ENCODE data around the gene OSTC.

The OSTC gene

DNA sequence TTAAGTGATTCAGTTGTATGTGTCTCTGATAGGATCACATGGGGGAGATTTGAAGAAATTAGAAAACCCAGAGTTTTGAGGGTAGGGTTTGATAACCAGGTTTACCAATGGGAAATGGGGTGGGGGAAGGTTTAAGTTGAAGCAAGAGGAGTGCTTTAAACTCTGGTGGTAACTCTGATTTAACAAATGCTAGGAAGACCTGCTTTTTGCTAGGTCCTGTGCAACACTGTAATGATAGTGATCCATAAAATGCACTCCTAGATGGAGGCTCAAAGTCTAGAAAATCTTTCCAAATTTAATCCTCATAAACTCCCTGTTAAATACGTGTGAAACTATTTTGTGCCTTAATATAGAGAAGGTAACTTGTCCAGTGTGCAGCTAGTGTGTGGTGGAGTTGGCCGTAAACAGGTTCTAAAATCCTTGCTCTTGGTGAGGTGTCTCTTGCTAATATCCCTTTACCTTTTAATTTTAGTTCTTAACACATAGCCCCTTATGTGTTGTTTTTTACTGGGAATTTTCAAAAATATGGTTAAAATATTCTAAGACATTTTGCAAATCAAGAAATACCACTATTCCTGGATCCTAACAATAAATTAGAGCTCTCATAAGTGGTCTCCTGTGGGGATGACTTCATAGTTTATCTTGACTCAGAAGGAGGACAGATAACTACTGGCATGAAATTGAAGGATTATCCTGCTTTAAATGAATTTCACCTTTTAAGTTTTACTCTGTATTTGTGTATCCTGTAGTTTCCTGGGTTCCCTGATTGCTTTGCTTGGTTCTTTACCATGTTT lies 25.9 kb upstream of the OSTC start:
- Mint-ChIP-seq H3K36me3 (ENCODE audit: low read depth) (peaks cover 60% of the 10 kb centered on the region), H3K4me1 (ENCODE audit: low read depth) (peaks cover 27% of the 10 kb centered on the region), H3K9me3 (no peaks in the 10 kb centered on the region), H3K27me3 (ENCODE audit: low read depth) (no peaks in the 10 kb centered on the region), H3K27ac (no peak overlapping the region), H3K4me3 (peak overlapping the region; percentile 47)
- peak; percentile 1 for DNase-seq (ENCODE audit: low spot score)

DNA sequence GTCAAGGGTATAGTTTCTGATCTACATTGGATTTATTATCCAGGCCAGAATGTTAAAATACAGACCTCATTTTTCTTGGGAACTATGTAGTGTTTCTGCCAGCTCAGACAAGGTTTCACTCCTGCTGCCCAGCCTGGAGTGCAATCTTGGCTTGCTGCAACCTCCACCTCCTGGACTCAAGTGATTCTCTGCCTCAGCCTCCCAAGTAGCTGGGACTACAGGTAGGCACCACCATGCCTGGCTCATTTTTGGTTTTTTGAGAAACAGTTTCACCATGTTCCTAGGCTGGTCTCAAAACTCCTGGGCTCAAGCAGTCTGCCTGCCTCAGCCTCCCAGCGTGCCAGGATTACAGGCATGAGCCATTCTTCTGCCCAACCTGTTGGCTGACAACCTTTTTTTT lies 24.3 kb upstream of the OSTC start:
- H3K27ac Mint-ChIP-seq, result no peak overlapping the region
- no peak for DNase-seq (ENCODE audit: low spot score)
- no peak overlapping the region for H3K4me3 Mint-ChIP-seq
- peaks cover 20% of the 10 kb centered on the region for H3K4me1 Mint-ChIP-seq (ENCODE audit: low read depth)
- no peaks in the 10 kb centered on the region for H3K9me3 Mint-ChIP-seq
- H3K36me3 Mint-ChIP-seq (ENCODE audit: low read depth), result peaks cover 66% of the 10 kb centered on the region
- H3K27me3 Mint-ChIP-seq (ENCODE audit: low read depth), result no peaks in the 10 kb centered on the region

DNA sequence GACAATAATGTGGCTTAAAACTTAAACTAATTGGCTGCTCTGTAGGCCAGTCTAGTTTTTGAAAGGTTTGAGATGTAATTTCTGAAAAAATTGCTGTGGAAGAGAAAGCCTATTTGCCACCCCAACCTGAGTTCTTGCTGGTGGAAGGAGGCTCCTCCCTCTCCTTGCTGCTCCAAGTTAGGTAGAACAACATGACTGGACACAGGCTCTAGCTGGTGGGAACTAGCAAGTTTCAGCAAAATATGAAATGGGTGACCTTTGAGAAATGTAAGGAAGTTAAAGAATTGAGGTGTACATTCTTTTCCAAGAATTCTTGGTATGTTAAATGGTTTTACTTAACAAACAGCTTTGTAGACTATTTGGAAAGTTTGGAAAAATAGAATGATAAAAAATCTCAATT lies 22.0 kb upstream of the OSTC start:
- no peaks in the 10 kb centered on the region for H3K9me3 Mint-ChIP-seq
- H3K36me3 Mint-ChIP-seq (ENCODE audit: low read depth), result peaks cover 67% of the 10 kb centered on the region
- no peak overlapping the region for H3K27ac Mint-ChIP-seq

DNA sequence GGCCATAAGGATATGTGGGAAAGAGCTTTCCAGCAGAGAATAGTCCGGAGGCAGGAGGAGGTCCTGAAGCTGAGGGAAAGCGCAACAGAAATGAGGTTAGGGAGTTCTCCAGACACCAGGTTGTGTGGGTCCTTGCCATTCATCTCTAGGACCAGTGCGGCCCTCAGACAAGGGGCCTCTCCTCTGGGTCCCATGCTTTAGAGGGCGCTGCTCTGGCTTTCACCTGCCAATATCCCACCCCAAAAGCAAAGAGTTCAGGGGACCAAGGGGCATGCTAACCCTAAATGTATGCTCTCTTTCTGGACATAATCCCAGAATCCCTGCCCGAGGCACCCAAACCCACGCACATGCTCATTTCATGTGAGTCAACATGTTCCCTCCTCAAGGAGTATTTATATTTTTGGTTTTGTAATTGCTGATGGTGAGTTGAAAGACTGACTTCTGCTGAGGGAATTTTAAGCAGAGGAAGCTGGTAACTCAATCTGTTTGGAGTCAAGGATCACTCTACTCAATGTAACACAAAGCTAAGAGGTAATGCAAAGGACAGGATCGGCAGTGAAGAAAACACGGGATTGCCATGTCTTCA lies 15.2 kb upstream of the OSTC start:
- no peak overlapping the region for H3K4me3 Mint-ChIP-seq
- no peaks in the 10 kb centered on the region for H3K9me3 Mint-ChIP-seq
- H3K36me3 Mint-ChIP-seq (ENCODE audit: low read depth), result peaks cover 37% of the 10 kb centered on the region
- no peaks in the 10 kb centered on the region for H3K4me1 Mint-ChIP-seq (ENCODE audit: low read depth)
- no peak overlapping the region for H3K27ac Mint-ChIP-seq
- H3K27me3 Mint-ChIP-seq (ENCODE audit: low read depth), result no peaks in the 10 kb centered on the region
- DNase-seq (ENCODE audit: low spot score), result no peak

More for the DNA sequence above, 22.0 kb upstream of the OSTC start:
- H3K4me3 Mint-ChIP-seq, result no peak overlapping the region
- H3K4me1 Mint-ChIP-seq (ENCODE audit: low read depth), result peaks cover 14% of the 10 kb centered on the region
- H3K27me3 Mint-ChIP-seq (ENCODE audit: low read depth), result no peaks in the 10 kb centered on the region
- no peak for DNase-seq (ENCODE audit: low spot score)

DNA sequence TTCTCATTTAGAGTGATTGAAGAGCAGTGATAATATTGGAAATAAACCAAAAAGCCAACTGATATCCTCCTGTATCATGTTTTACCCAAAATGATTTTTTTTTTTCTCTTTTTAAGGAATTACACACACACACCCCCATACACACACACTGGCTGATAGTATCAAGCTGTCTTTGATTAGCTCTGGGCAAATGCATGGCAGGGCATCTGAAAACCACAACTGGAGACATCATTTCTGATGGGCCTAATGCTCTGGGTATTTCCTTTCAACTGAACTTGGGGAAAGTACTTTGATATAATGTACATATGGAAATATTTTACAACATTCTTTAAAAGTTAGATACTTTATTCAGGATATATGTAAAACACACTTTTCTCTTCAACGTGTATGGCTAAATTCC lies 14.2 kb upstream of the OSTC start:
- Mint-ChIP-seq H3K9me3 (no peaks in the 10 kb centered on the region), H3K4me1 (ENCODE audit: low read depth) (no peaks in the 10 kb centered on the region), H3K36me3 (ENCODE audit: low read depth) (peaks cover 30% of the 10 kb centered on the region), H3K27ac (no peak overlapping the region), H3K4me3 (no peak overlapping the region), H3K27me3 (ENCODE audit: low read depth) (no peaks in the 10 kb centered on the region)
- DNase-seq (ENCODE audit: low spot score), result no peak

DNA sequence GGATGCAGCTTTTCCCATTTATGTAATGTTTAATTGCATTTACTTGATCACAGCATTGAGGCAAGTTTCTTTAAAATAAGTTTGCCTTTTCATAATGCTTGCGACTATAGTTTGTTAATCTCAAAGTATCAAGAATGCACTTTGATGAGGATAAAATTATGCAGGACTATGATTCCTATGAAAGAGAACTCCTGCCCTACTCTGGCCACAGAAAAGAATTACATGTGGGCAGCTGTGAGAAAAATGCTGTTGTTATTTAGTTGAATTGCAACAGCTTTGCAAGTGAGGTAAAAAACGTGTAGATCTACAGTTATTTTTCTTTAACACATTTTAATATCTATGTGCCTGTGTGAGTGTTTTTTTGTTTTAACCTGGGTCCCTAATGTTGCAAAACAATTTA lies 12.5 kb upstream of the OSTC start:
- H3K4me3 Mint-ChIP-seq, result no peak overlapping the region
- no peaks in the 10 kb centered on the region for H3K9me3 Mint-ChIP-seq
- H3K27me3 Mint-ChIP-seq (ENCODE audit: low read depth), result no peaks in the 10 kb centered on the region
- DNase-seq (ENCODE audit: low spot score), result no peak
- no peak overlapping the region for H3K27ac Mint-ChIP-seq
- H3K4me1 Mint-ChIP-seq (ENCODE audit: low read depth), result no peaks in the 10 kb centered on the region
- H3K36me3 Mint-ChIP-seq (ENCODE audit: low read depth), result peaks cover 20% of the 10 kb centered on the region

DNA sequence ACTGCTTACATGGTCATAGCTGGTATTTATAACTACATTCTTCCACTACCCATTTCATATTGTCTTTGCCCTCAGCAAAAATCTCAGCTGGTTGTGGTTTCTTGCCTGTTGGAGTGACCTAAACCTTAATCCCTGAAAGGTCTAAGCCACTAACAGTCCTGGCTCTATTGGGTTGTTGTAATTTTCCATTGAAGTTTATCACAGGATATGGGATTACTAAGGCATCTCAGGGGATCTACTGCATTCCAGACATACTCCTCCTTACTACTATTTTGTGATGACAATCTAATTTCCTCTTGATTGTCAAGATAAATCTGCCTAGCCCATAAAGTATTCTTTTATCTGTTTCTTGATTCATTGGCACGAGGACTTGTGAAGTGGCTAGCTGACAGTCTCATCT lies 6.2 kb upstream of the OSTC start:
- H3K36me3 Mint-ChIP-seq (ENCODE audit: low read depth), result peaks cover 2% of the 10 kb centered on the region
- no peaks in the 10 kb centered on the region for H3K27me3 Mint-ChIP-seq (ENCODE audit: low read depth)
- H3K4me3 Mint-ChIP-seq, result no peak overlapping the region
- no peak overlapping the region for H3K27ac Mint-ChIP-seq
- peaks cover 2% of the 10 kb centered on the region for H3K4me1 Mint-ChIP-seq (ENCODE audit: low read depth)
- DNase-seq (ENCODE audit: low spot score), result no peak
- no peaks in the 10 kb centered on the region for H3K9me3 Mint-ChIP-seq

DNA sequence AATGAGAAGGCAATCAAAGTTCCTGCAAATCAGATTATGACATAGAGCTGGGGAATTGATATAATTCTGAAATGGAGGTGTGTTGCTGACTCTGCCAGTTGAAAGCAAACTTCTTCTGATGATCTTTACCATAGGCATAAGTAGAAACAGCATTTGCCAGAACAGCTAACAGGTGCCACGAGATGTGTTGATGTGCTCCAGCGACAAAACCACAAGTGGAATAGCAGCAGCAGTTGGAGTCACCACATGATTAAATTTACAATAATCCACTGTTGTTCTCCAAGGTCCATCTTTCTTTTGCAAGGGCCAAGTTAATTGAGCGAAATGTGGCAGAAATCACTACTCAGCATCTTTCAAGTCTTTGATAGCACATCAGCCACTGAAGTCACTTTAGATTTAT lies 3.7 kb upstream of the OSTC start:
- Mint-ChIP-seq H3K36me3 (ENCODE audit: low read depth) (peaks cover 2% of the 10 kb centered on the region), H3K27ac (no peak overlapping the region), H3K4me1 (ENCODE audit: low read depth) (peaks cover 13% of the 10 kb centered on the region), H3K9me3 (no peaks in the 10 kb centered on the region), H3K4me3 (no peak overlapping the region), H3K27me3 (ENCODE audit: low read depth) (no peaks in the 10 kb centered on the region)
- DNase-seq (ENCODE audit: low spot score), result no peak

DNA sequence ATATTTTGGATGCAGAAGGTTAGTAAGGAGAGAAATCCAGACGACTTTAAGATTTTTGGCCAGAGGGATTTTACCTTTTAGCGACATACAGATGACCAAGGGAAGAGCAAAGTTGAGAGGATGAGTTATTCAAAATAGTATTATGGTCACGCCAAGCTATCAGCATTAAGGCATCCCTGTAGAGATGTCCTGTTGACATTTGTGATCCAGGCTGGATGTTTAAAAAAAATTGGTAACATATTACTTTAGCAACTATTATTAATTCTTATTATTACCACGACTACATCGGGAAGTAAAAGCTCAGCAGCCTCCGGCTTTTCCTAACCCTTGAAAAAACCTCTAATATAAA lies 562 bp upstream of the OSTC start:
- H3K36me3 Mint-ChIP-seq (ENCODE audit: low read depth), result peaks cover 10% of the 10 kb centered on the region
- DNase-seq (ENCODE audit: low spot score), result no peak
- H3K27ac Mint-ChIP-seq, result peak overlapping the region; percentile 85
- no peaks in the 10 kb centered on the region for H3K27me3 Mint-ChIP-seq (ENCODE audit: low read depth)
- H3K4me1 Mint-ChIP-seq (ENCODE audit: low read depth), result peaks cover 28% of the 10 kb centered on the region
- H3K9me3 Mint-ChIP-seq, result no peaks in the 10 kb centered on the region
- peak overlapping the region; percentile 93 for H3K4me3 Mint-ChIP-seq

DNA sequence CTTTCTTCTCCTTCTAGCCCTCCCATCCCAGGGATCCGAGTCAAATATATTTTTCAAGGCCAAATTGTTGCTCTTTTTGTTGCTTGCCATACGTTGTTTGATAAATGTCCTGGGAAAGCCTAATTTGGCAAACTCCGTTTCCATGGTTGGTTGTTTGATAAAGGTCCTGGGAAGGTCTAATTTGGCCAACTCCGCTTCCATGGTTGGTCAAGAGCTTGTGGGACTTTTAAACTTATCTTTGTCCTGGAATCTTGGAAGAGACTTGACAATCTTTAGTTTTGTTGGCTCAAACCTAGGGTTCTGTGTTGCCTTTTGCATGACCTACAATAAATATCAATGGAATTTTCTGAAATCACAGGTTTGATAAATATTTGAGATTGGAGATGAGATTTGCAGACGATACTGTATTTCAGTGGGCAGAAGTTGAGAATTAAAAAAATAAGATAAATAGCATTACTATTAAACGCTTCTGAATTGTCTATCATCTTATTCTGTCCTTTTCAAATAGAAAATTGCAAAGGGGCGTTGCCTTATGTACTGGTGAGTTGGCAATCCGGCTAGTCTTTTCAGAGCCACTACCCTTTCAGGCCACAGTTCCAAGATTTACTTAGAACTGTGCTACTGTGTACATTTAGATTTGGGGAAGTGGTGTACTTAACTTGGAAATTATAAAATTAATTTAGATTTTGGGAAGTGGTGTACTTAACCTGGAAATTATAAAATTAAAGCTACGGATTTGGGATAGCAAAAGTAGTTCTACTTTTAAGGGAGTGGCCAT lies 804 bp downstream of the OSTC start:
- peaks cover 28% of the 10 kb centered on the region for H3K4me1 Mint-ChIP-seq (ENCODE audit: low read depth)
- no peak for DNase-seq (ENCODE audit: low spot score)
- H3K27me3 Mint-ChIP-seq (ENCODE audit: low read depth), result no peaks in the 10 kb centered on the region
- peak overlapping the region; percentile 93 for H3K4me3 Mint-ChIP-seq
- peaks cover 14% of the 10 kb centered on the region for H3K36me3 Mint-ChIP-seq (ENCODE audit: low read depth)
- peak overlapping the region; percentile 85 for H3K27ac Mint-ChIP-seq
- H3K9me3 Mint-ChIP-seq, result no peaks in the 10 kb centered on the region

DNA sequence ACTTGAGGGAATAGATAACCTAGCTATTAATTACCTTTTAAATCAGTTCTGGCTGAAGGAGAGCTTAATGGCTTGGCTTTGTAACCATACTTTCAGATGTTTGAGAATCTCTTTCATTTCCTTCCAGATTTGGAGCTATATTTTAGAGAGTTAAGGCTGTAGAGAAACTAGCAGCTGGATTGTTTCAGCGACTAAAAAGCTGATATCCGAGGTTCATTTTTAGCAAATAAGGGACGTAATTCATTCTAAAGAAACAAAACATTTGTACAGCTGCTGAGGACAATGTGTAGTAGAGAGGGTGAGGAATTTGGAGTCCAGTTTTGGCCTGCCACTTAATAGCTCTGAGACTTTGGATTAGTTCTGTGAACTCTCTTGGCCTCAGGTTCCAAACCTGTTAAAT lies 12.2 kb downstream of the OSTC start:
- H3K4me3 Mint-ChIP-seq, result no peak overlapping the region
- no peak overlapping the region for H3K27ac Mint-ChIP-seq
- H3K27me3 Mint-ChIP-seq (ENCODE audit: low read depth), result no peaks in the 10 kb centered on the region

DNA sequence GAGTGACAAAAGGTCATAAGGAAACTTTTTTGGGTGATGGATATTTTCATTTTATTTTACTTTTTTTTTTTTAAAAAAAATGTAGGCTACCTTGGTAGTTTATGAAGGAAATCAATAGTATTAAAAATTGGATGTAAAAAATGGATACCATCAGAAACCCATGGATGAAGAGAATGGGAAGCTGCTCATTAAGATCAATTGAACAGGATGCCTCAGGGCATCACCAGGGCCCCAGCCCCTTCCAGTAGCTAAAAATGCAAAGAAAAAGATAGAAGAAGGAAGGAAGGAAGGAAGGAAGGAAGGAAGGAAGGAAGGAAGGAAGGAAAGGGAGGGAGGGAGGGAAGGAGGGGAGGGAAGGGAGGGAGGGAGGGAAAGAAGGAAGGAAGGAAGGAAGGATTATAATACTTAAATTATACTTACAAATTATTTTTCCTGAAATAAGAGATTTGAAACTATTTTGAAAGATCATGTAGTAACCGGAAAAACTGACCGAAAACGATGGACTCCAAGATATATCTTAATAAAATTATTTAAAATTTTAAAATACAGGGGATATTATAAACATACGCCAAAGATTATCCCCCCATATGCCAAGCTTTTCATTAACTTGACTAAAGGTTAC lies 24.1 kb downstream of the OSTC start:
- no peak for DNase-seq (ENCODE audit: low spot score)
- Mint-ChIP-seq H3K27me3 (ENCODE audit: low read depth) (no peaks in the 10 kb centered on the region), H3K9me3 (no peaks in the 10 kb centered on the region), H3K4me3 (no peak overlapping the region), H3K36me3 (ENCODE audit: low read depth) (peaks cover 13% of the 10 kb centered on the region), H3K27ac (no peak overlapping the region), H3K4me1 (ENCODE audit: low read depth) (no peaks in the 10 kb centered on the region)

More for the DNA sequence above, 12.2 kb downstream of the OSTC start:
- Mint-ChIP-seq H3K4me1 (ENCODE audit: low read depth) (no peaks in the 10 kb centered on the region), H3K9me3 (no peaks in the 10 kb centered on the region), H3K36me3 (ENCODE audit: low read depth) (peaks cover 41% of the 10 kb centered on the region)
- DNase-seq (ENCODE audit: low spot score), result no peak

DNA sequence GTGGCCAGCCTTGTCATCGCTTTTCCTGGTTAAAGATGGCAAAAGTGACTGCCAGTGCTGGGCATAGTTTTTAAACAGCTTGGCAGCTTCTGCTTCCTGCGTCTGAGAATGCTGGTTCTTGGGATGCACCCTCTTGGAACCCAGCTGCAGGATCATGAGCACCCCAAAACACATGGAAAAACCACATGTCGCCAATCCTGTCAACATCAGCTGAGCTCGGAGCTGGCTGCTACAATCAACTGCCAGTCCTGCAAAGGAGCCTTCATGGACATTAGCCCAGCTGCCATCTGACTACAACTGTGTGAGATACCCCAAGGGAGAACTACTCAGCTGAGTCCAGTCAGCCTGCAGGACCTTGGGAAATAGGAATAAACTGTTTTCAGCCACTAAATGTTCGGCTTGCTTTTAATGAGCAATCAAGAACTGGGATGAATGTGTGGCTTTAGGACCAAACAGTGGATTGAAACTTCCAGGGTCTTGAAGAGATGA lies 31.0 kb downstream of the OSTC start:
- H3K4me3 Mint-ChIP-seq, result no peak overlapping the region
- no peak for DNase-seq (ENCODE audit: low spot score)
- no peaks in the 10 kb centered on the region for H3K4me1 Mint-ChIP-seq (ENCODE audit: low read depth)
- H3K27me3 Mint-ChIP-seq (ENCODE audit: low read depth), result no peaks in the 10 kb centered on the region
- H3K9me3 Mint-ChIP-seq, result no peaks in the 10 kb centered on the region
- peaks cover 2% of the 10 kb centered on the region for H3K36me3 Mint-ChIP-seq (ENCODE audit: low read depth)
- no peak overlapping the region for H3K27ac Mint-ChIP-seq

DNA sequence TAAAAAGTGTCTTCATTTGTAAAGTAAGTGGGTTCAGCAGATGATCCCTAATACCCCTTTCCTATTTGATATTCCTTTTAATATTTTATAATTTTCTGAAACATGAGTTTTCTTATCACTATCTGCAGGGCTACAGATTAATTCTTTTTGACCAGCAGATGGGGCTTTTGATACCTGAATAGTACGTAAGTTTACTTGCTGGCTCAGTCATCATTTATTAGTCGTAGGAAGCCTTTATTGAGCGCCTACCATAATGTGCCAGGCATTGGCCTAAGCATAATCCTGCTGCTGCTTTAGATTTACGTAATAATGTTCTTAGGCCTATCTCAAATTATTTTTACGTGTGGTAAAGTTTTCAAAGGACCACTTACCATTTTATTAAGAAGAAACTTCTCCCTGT lies 33.1 kb downstream of the OSTC start:
- Mint-ChIP-seq H3K27ac (no peak overlapping the region), H3K27me3 (ENCODE audit: low read depth) (peaks cover 4% of the 10 kb centered on the region), H3K9me3 (no peaks in the 10 kb centered on the region), H3K4me1 (ENCODE audit: low read depth) (peaks cover 2% of the 10 kb centered on the region), H3K4me3 (no peak overlapping the region), H3K36me3 (ENCODE audit: low read depth) (no peaks in the 10 kb centered on the region)
- DNase-seq (ENCODE audit: low spot score), result no peak

Measured in T-helper 2 cell treated with Interferon-gamma antibody and Interleukin-4, amounts not matched to agents 5 μg/mL and 100 μg/mL, for 36 hours (primary cell).